T follicular helper cell (primary cell): ENCODE results near the gene TEAD1.

ENCODE experiments used
- DNase-seq: peaks from one replicate; pipeline ENCODE4 v3.0.0-alpha.2; 2020; ENCODE audit warnings: low read depth

TEAD1 gene

GRCh38 chr11:12834166-12834565, 159.9 kb downstream of the TEAD1 start:
- DNase-seq, result no peak

GRCh38 chr11:12834630-12835029, 160.4 kb downstream of the TEAD1 start:
- no peak for DNase-seq

GRCh38 chr11:12835286-12835685, 161.1 kb downstream of the TEAD1 start:
- DNase-seq, result no peak

GRCh38 chr11:12838463-12839123, 164.4 kb downstream of the TEAD1 start:
- DNase-seq, result no peak

GRCh38 chr11:12840871-12841660, 166.8 kb downstream of the TEAD1 start:
- no peak for DNase-seq

GRCh38 chr11:12841946-12842630, 167.9 kb downstream of the TEAD1 start:
- DNase-seq, result no peak

- no peak for DNase-seq
Measured at GRCh38 chr11:12842933-12843636, 168.9 kb downstream of the TEAD1 start.

GRCh38 chr11:12845163-12845562, 170.9 kb downstream of the TEAD1 start:
- no peak for DNase-seq

- no peak for DNase-seq
Measured at GRCh38 chr11:12845739-12846358, 171.6 kb downstream of the TEAD1 start.

- DNase-seq, result no peak
Measured at GRCh38 chr11:12846786-12847615, 172.8 kb downstream of the TEAD1 start.

GRCh38 chr11:12848413-12848812, 174.2 kb downstream of the TEAD1 start:
- no peak for DNase-seq

- DNase-seq, result no peak
Measured at GRCh38 chr11:12853325-12853651, 179.1 kb downstream of the TEAD1 start.

GRCh38 chr11:12853652-12854296, 179.6 kb downstream of the TEAD1 start:
- no peak for DNase-seq

GRCh38 chr11:12854297-12854661, 180.1 kb downstream of the TEAD1 start:
- DNase-seq, result no peak

GRCh38 chr11:12854829-12855228, 180.6 kb downstream of the TEAD1 start:
- no peak for DNase-seq

- DNase-seq, result no peak
Measured at GRCh38 chr11:12856338-12856737, 182.1 kb downstream of the TEAD1 start.

- no peak for DNase-seq
Measured at GRCh38 chr11:12857572-12857971, 183.4 kb downstream of the TEAD1 start.

- no peak for DNase-seq
Measured at GRCh38 chr11:12859872-12860657, 185.8 kb downstream of the TEAD1 start.

- DNase-seq, result no peak
Measured at GRCh38 chr11:12860827-12861226, 186.6 kb downstream of the TEAD1 start.
